ENCODE measurements around the gene DUSP16.
"Not testable (repeated sequence)": the region's sequence is repeated elsewhere in the genome, so short reads cannot be mapped to it uniquely, and the experiment has no call there.

Gene DUSP16

GRCh38 chr12:12503384-12504078 lies 59.1 kb downstream of the DUSP16 start:
- FAIRE-seq (no peak), DNase-seq (ENCODE audit: insufficient read length, low spot score) (no peak)
- no peak for TF ChIP-seq CTCF (IDR thresholded peaks at IDR 0.05; ENCODE audit: insufficient read depth, missing control alignments)

- no peak for TF ChIP-seq CTCF (IDR thresholded peaks at IDR 0.05; ENCODE audit: insufficient read depth, missing control alignments)
- FAIRE-seq, result no peak
- DNase-seq (ENCODE audit: insufficient read length, low spot score), result no peak
Observed at GRCh38 chr12:12502815-12503151, 59.9 kb downstream of the DUSP16 start.

GRCh38 chr12:12502130-12502814 lies 60.4 kb downstream of the DUSP16 start:
- FAIRE-seq; DNase-seq (ENCODE audit: insufficient read length, low spot score): not testable (repeated sequence)

- no peak for DNase-seq (ENCODE audit: insufficient read length, low spot score)
- TF ChIP-seq CTCF (IDR thresholded peaks at IDR 0.05; ENCODE audit: insufficient read depth, missing control alignments), result no peak
- no peak for FAIRE-seq
Observed at GRCh38 chr12:12501121-12501520, 61.5 kb downstream of the DUSP16 start.

GRCh38 chr12:12499909-12500604 lies 62.6 kb downstream of the DUSP16 start:
- no peak for DNase-seq (ENCODE audit: insufficient read length, low spot score)
- no peak for TF ChIP-seq CTCF (IDR thresholded peaks at IDR 0.05; ENCODE audit: insufficient read depth, missing control alignments)

GRCh38 chr12:12498210-12498609 lies 64.5 kb downstream of the DUSP16 start:
- FAIRE-seq (no peak), DNase-seq (ENCODE audit: insufficient read length, low spot score) (no peak)
- TF ChIP-seq CTCF (IDR thresholded peaks at IDR 0.05; ENCODE audit: insufficient read depth, missing control alignments), result no peak

More at GRCh38 chr12:12499909-12500604, 62.6 kb downstream of the DUSP16 start:
- no peak for FAIRE-seq

GRCh38 chr12:12495536-12495935 lies 67.1 kb downstream of the DUSP16 start:
- DNase-seq (ENCODE audit: insufficient read length, low spot score), result no peak

More at GRCh38 chr12:12495536-12495935, 67.1 kb downstream of the DUSP16 start:
- peak; percentile 35 for FAIRE-seq
- TF ChIP-seq CTCF (IDR thresholded peaks at IDR 0.05; ENCODE audit: insufficient read depth, missing control alignments), result no peak

Measured in D721Med (cell line).